ENCODE results near the gene LONRF3.

LONRF3 gene

DNA sequence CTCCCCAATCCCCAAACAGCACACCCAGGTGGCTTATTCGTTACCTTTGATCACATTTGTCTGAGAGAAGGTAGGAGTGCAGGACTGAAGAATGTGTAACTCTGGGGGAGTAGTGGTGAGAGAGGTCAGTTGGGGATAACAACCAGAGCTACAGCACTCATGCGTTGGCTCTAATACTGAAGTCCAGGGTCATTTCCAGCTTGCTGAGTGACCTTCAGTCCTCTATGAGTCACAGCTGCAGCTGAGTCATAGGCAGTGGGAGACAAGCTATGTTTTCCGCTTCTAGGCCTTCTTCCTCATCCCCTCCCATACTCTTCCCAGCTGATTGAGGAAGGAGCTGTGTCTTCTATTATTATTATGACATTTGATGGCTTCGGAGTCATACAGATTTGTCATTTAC, 66.8 kb downstream of the LONRF3 start:
- no peak for DNase-seq

DNA sequence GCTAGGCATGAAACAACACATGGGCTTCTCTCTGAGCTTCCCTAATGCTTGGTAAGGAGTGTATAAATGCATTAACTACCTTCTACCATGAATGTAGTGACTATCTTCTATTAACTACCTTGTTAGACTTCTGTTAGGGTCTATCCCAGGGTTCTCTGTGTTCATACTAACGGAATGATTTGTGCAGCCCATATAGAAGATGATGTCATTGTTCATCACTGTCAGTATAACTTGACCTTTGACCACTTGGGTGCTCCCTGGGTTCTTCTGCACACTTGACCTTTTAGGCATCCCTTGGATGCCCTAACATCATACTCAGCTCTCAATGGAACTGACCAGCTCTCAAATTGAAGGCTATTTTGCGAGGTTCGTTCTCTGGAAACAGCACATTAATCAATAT, 67.6 kb downstream of the LONRF3 start:
- no peak for DNase-seq

DNA sequence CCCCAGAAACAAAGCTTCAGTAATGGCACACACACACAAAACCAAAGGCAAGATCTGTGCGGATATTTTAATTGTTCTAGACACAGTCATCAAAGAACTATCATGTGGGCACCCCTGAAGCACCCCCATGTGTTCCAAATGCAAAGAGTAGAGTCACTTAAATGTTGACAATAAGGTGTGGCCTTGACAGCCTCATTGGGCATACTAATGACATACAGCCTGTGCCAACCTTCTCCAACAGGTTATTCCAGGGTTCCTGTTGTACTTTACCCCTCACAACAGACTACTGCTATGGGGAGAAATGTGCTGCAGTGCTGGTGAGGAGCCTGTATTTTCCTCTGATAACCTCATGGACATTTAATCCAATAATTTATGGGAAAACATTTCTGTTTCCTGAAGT, 68.6 kb downstream of the LONRF3 start:
- no peak for DNase-seq

DNA sequence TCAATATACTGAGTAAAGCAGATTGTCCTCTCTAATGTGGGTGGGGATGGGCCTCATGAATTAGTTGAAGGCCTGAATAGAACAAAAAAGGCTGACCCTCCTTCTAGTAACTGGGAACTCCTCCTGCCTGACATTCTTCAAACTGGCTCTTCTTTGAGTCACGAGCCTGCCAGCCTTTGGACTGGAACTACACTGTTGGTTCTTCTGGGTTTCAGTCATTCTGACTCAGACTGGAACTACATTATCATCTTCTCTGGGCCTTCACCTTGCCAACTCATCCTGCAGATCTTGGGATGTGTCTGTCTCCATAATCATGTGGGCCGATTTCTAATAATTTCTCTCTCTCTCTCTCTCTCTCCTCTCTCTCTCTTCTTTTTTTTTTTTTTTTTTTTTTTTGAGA, 71.5 kb downstream of the LONRF3 start:
- DNase-seq: no peak

DNA sequence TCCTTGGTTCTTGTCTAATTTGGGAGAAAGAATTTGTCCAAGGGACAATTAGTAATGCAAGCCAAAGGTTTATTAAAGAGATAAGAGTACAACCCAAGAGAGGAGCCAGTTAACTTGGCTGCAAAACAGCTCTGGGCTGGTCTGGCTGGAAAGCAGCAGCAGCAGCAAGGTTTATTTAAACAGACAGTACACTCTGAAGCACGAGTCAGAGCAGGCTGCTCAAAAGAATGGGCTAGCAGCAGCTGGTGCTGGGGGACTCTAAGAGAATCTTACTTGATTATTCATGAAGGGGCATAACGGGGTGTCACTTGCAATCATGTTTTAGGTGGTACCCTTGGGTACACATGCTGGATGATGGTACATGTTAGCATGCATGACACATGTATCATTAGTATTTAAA, 81.3 kb downstream of the LONRF3 start:
- no peak for DNase-seq

DNA sequence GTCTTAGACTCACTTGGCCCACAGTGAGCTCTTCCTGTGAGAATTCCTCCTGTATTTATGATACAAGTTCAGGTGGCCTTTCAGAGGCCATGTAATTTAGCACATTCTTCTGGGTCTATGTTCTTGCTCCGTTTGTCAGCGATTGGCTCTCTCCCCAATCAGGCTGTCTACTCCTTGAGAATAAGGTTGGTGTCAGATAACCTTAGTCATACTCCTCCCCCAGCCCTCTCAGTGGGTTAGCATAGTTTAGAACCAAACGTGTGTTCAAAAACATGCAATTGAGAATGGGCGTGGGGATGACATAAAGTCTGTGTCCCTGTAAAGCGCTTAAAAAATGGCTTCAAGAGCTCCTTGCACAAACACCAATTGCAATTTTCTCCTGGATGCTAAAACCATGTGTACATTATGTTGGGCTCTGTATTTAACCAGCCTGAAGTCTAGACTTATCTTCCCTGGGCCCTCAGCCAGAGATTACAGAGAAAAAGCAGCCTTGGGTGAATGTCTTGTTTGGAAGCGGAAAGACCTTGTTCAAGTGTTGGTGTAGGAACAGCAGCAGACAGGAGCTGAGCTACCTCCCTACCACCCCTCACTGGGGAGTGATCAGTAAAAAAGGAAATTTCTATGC, 88.4 kb downstream of the LONRF3 start:
- no peak for DNase-seq

DNA sequence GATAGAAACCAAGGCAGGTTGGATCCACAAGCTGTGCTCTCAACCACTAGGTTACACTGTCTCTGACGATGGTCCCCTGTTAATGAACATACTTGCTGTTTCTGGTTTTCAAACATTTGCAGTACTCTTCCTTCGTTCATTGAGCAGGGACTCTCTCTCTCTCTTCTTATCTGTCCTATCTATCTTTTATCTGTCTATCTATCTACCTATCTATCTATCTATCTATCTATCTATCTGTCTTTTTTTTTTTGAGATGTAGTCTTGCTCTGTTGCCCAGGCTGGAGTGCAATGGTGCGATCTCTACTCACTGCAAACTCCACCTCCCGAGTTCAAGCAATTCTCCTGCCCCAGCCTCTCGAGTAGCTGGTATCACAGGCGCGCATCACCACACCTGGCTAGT, 89.0 kb downstream of the LONRF3 start:
- no peak for DNase-seq

DNA sequence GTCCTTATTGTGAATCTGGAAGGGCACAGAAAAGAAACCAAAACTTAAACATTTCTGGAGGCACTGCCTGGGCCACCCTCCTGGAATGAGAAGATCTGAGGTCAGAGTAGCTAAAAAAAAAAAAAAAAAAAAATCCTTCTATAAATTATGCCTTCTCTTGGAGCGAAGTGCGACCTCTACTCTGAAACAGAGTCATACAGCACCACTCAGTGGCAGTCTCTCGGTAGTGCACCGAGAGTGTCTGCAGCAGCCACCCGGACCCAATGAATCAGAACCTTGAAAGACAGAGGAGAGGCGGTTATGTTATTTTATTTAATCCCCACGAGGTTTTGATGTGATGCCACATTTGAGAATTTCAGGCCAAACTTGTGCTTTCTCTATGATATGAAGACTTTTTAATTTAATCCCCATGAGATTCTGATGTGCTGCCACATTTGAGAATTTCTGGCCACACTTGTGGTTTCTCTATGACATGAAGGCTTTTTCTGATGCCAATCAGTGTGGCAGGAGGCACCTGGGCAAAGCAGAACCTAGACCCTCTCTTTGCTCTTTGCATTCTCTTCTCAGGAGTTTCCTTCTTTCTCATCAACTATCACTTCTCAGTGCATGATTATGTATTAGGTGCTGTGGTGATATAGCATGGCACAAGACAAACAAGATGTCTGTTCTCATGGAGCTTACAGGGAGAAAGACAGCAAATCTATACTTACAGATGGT, 92.8 kb downstream of the LONRF3 start:
- DNase-seq: peak; percentile 50 to 57
